K562 (cell line): ENCODE measurements around the gene MMP11. TPM values are rescaled to one million over a fixed set of nuclear protein-coding genes. Genes with fewer than 3 reads are reported as not detected.

Experiments
- EHMT2 ChIP-seq: fragments of 450-650 bp; IDR thresholded peaks from 2 replicates; pipeline ENCODE4 v1.6.1; 2018; ENCODE audit warnings: antibody characterized with exemption
- GATAD2B ChIP-seq: fragments of 450-650 bp; IDR thresholded peaks from 2 replicates; pipeline ENCODE4 v1.6.1; 2017; ENCODE audit warnings: mild to moderate bottlenecking, borderline replicate concordance
- HEY1 ChIP-seq: fragments of 250-450 bp; sonication (Bioruptor Pico); IDR thresholded peaks from 2 replicates; pipeline ENCODE4 v1.5.0; 2020; ENCODE audit warnings: mild to moderate bottlenecking, moderate library complexity, borderline replicate concordance
- HNRNPH1 ChIP-seq: fragments of 200-400 bp; formaldehyde crosslinking; optimal IDR thresholded peaks from 2 replicates; pipeline ENCODE3; 2017; ENCODE audit warnings: low read depth, mild to moderate bottlenecking, low read length, moderate library complexity
- KAT7 ChIP-seq: sonication (generic); formaldehyde crosslinking; IDR thresholded peaks from 2 replicates; pipeline ENCODE4 v1.8.0; 2022; ENCODE audit warnings: missing genetic modification reagents, mild to moderate bottlenecking, borderline replicate concordance
- NCOA2 ChIP-seq, 2 experiments: fragments of 450-650 bp; IDR thresholded peaks; 2 replicates each; pipeline ENCODE4 v1.6.1; 2018; ENCODE audit warnings: mild to moderate bottlenecking in 2 of 2, moderate library complexity in 1 of 2; ENCODE audit not compliant: partially characterized antibody in 2 of 2
- POLR2H ChIP-seq: IDR thresholded peaks from 2 replicates; pipeline ENCODE4 v1.6.1; 2016; ENCODE audit warnings: missing genetic modification characterization, low read depth, mild to moderate bottlenecking, control low read depth, missing compliant biosample characterization, moderate library complexity
- SMARCC2 ChIP-seq: fragments of 450-650 bp; IDR thresholded peaks from 2 replicates; pipeline ENCODE4 v1.6.1; 2017; ENCODE audit warnings: antibody characterized with exemption, moderate library complexity, mild to moderate bottlenecking, low read depth
- TBP ChIP-seq: optimal IDR thresholded peaks from 2 replicates; pipeline ENCODE3; 2011; ENCODE audit warnings: low read depth, low read length, improper control_type of control experiment
- ZBTB17 ChIP-seq: fragments of 450-650 bp; formaldehyde crosslinking; IDR thresholded peaks from 2 replicates; pipeline ENCODE4 v1.4.0; 2020; ENCODE audit warnings: mild to moderate bottlenecking
- ZNF507 ChIP-seq: conservative IDR thresholded peaks from 2 replicates; pipeline ENCODE4 v1.6.1; 2017; ENCODE audit warnings: missing genetic modification characterization, missing compliant biosample characterization
- ZNF778 ChIP-seq: fragments of 450-650 bp; formaldehyde crosslinking; IDR thresholded peaks from 2 replicates; pipeline ENCODE4 v1.4.0; 2020; ENCODE audit warnings: mild to moderate bottlenecking, moderate library complexity
- polyA plus RNA-seq, 8 experiments: library from polyadenylated mRNA; depleted of rRNA in 4 of 8; stranded (reverse) in 5 of 8; unstranded in 3 of 8; fragments of >200 nt; fragmentation: Nextera tagmentation in 2 of 8; fragmentation: Illumina TruSeq in 1 of 8; extraction: Ambion mirVana in 2 of 8; extraction: Trizol in 1 of 8; gene quantifications; 2 replicates each; pipeline versions ENCODE4 v1.2.1 to v1.2.3, GENCODE V29; 2011 to 2014; ENCODE audit warnings: inconsistent platforms in 1 of 8, missing spikeins in 1 of 8
- total RNA-seq, 7 experiments: library from RNA; depleted of rRNA in 6 of 7; stranded (reverse); fragments of >200 nt in 6 of 7; fragmentation: Illumina TruSeq in 2 of 7; extraction: Trizol in 2 of 7; gene quantifications; 2 replicates each; pipeline versions ENCODE4 v1.2.1 to v1.2.3, GENCODE V29; 2011 to 2021; ENCODE audit warnings: low replicate concordance in 1 of 7
- TF ChIP-seq, protein P1 (sequence below): fragments of 450-650 bp; conservative IDR thresholded peaks from 2 replicates; pipeline ENCODE4 v1.6.1; 2016; ENCODE audit warnings: missing genetic modification characterization, low read depth, mild to moderate bottlenecking, missing compliant biosample characterization, moderate library complexity
- TF ChIP-seq, protein P2 (sequence below), 2 experiments: fragments of 450-650 bp in 1 of 2; IDR thresholded peaks; 2 replicates each; pipeline ENCODE4 v1.6.1; 2011 to 2017; ENCODE audit warnings: low read depth in 2 of 2, antibody characterized with exemption in 1 of 2, borderline replicate concordance in 1 of 2, low read length in 1 of 2, mild to moderate bottlenecking in 1 of 2, mixed read lengths in 1 of 2; ENCODE audit not compliant: control insufficient read depth in 1 of 2
- TF ChIP-seq, protein P3 (sequence below): fragments of 250-450 bp; sonication (Bioruptor Pico); IDR thresholded peaks from 2 replicates; pipeline ENCODE4 v1.6.1; 2021; ENCODE audit warnings: mild to moderate bottlenecking
- TF ChIP-seq, protein P4 (sequence below): fragments of 150-350 bp; conservative IDR thresholded peaks from 2 replicates; pipeline ENCODE4 v1.6.1; 2014; ENCODE audit warnings: low read length
- TF ChIP-seq, protein P5 (sequence below): fragments of 450-650 bp; IDR thresholded peaks from 2 replicates; pipeline ENCODE4 v1.6.1; 2016; ENCODE audit warnings: antibody characterized with exemption

MMP11 gene
- total and polyA plus RNA-seq, 9 of the 15 experiments (the other 6 are each of a cell fraction or from before 2014, with no cell fraction given) = 0.14 to 1.8 (median 1.1) TPM; not detected in 2

DNA sequence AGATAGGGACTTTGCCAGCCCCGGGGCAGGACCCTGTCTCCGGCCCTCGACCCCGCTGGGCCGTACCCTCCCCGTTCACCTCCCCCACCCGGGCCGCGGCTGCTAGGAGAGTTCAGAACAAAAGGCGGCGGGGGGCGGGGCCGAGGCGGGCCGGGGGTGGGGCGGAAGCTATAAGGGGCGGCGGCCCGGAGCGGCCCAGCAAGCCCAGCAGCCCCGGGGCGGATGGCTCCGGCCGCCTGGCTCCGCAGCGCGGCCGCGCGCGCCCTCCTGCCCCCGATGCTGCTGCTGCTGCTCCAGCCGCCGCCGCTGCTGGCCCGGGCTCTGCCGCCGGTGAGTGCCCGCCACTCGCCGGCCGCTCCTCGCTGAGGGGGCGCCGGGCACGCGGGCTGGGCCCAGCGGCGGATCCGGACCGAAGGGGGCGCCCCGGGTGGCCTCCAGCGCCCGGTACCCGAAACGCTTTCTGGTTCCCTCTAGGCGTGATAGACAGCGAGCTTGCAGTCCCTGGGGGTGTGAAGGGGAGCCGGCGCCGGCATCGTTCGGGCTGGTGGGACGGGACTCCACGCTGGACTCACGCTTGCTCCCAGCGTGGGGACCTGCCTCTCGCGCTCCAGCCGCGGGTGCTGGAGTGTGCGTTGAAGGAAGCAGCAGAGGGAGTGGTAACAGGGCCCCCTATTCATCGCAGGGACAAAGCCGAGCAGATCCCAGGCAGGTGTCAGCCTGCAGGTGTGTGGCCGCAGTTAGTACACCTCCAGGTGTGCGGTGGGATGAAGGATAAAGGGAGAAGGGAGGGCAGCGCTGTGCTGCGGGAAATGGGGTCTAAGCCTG lies at the start of gene MMP11 (continued):
- TF ChIP-seq, protein P1, sequence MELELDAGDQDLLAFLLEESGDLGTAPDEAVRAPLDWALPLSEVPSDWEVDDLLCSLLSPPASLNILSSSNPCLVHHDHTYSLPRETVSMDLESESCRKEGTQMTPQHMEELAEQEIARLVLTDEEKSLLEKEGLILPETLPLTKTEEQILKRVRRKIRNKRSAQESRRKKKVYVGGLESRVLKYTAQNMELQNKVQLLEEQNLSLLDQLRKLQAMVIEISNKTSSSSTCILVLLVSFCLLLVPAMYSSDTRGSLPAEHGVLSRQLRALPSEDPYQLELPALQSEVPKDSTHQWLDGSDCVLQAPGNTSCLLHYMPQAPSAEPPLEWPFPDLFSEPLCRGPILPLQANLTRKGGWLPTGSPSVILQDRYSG (tag) = no peak
- TF ChIP-seq NCOA2 (IDR thresholded peaks at IDR 0.05; ENCODE audit: partially characterized antibody in 2 of 2) (no peak), GATAD2B (peak; percentile 86), ZNF507 (no peak), ZBTB17 (no peak), HEY1 (CRISPR knock-in tag) (no peak), KAT7 (CRISPR knock-in tag) (no peak), TBP (peak; percentile 2), EHMT2 (no peak), HNRNPH1 (no peak), ZNF778 (no peak), SMARCC2 (no peak), POLR2H (no peak)
- TF ChIP-seq, protein P2, sequence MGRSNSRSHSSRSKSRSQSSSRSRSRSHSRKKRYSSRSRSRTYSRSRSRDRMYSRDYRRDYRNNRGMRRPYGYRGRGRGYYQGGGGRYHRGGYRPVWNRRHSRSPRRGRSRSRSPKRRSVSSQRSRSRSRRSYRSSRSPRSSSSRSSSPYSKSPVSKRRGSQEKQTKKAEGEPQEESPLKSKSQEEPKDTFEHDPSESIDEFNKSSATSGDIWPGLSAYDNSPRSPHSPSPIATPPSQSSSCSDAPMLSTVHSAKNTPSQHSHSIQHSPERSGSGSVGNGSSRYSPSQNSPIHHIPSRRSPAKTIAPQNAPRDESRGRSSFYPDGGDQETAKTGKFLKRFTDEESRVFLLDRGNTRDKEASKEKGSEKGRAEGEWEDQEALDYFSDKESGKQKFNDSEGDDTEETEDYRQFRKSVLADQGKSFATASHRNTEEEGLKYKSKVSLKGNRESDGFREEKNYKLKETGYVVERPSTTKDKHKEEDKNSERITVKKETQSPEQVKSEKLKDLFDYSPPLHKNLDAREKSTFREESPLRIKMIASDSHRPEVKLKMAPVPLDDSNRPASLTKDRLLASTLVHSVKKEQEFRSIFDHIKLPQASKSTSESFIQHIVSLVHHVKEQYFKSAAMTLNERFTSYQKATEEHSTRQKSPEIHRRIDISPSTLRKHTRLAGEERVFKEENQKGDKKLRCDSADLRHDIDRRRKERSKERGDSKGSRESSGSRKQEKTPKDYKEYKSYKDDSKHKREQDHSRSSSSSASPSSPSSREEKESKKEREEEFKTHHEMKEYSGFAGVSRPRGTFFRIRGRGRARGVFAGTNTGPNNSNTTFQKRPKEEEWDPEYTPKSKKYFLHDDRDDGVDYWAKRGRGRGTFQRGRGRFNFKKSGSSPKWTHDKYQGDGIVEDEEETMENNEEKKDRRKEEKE (IDR thresholded peaks at IDR 0.05; ENCODE audit: borderline replicate concordance in 1 of 2, control insufficient read depth in 1 of 2, low read depth in 2 of 2, low read length in 1 of 2) = no peak
- TF ChIP-seq, protein P3, sequence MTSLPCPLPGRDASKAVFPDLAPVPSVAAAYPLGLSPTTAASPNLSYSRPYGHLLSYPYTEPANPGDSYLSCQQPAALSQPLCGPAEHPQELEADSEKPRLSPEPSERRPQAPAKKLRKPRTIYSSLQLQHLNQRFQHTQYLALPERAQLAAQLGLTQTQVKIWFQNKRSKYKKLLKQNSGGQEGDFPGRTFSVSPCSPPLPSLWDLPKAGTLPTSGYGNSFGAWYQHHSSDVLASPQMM = no peak
- TF ChIP-seq, protein P4, sequence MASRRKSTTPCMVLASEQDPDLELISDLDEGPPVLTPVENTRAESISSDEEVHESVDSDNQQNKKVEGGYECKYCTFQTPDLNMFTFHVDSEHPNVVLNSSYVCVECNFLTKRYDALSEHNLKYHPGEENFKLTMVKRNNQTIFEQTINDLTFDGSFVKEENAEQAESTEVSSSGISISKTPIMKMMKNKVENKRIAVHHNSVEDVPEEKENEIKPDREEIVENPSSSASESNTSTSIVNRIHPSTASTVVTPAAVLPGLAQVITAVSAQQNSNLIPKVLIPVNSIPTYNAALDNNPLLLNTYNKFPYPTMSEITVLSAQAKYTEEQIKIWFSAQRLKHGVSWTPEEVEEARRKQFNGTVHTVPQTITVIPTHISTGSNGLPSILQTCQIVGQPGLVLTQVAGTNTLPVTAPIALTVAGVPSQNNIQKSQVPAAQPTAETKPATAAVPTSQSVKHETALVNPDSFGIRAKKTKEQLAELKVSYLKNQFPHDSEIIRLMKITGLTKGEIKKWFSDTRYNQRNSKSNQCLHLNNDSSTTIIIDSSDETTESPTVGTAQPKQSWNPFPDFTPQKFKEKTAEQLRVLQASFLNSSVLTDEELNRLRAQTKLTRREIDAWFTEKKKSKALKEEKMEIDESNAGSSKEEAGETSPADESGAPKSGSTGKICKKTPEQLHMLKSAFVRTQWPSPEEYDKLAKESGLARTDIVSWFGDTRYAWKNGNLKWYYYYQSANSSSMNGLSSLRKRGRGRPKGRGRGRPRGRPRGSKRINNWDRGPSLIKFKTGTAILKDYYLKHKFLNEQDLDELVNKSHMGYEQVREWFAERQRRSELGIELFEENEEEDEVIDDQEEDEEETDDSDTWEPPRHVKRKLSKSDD = no peak
- TF ChIP-seq, protein P5, sequence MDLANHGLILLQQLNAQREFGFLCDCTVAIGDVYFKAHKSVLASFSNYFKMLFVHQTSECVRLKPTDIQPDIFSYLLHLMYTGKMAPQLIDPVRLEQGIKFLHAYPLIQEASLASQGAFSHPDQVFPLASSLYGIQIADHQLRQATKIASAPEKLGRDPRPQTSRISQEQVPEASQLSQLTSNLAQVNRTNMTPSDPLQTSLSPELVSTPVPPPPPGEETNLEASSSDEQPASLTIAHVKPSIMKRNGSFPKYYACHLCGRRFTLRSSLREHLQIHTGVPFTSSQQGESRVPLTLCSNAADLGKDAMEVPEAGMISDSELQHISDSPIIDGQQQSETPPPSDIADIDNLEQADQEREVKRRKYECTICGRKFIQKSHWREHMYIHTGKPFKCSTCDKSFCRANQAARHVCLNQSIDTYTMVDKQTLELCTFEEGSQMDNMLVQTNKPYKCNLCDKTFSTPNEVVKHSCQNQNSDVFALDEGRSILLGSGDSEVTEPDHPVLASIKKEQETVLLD = no peak
